B cell (primary cell): Measurements from ENCODE around the gene PRR33.

Experiments
- CTCF ChIP-seq: fragments of 200-600 bp; IDR thresholded peaks from one replicate; pipeline ENCODE4 v1.8.0; 2022; ENCODE audit warnings: antibody characterized with exemption, mild to moderate bottlenecking
- EZH2 ChIP-seq: IDR thresholded peaks from 2 replicates; pipeline ENCODE4 v1.6.1; 2012; ENCODE audit warnings: borderline replicate concordance, low read depth, mild to moderate bottlenecking, moderate library complexity, low read length; ENCODE audit not compliant: insufficient read depth, poor library complexity, severe bottlenecking

GRCh38 chr11:1899090-1899489 is 7.4 kb upstream of the PRR33 start:
- TF ChIP-seq CTCF: no peak
- TF ChIP-seq EZH2: no peak
